ENCODE measurements around the gene TAS1R2.

The TAS1R2 gene

DNA sequence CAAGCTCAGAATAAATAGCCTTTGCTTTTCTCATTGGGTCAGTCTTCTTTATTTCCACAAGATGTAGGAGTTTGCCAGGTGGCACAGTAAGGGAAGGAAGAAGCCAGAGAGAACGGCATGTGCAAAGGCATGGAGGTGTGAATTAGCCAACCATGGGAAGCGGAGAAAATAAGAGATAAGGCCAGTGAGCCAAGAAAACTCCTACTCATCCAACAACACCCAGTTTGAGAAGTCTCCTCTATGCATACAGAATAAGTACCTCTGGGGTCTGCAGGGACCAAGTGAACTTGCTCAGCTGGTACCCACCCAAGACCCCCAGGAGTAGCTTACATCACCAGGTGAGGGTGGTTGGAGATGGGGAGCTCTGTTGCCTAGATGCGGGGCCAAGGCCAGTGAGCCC, 66.7 kb downstream of the TAS1R2 start:
- Histone ChIP-seq H3K27me3 (ENCODE audit: insufficient read depth, low read length) (no peaks in the 10 kb centered on the region), H3K27ac (ENCODE audit: low read length) (no peak overlapping the region), H3K4me3 (ENCODE audit: low read length) (no peak overlapping the region), H3K9me3 (ENCODE audit: insufficient read depth, low read depth, low read length) (no peaks in the 10 kb centered on the region), H3K4me1 (ENCODE audit: insufficient read depth, low read length) (peaks cover 4% of the 10 kb centered on the region; the same call in 1 of the 2 replicates), H3K9ac (ENCODE audit: low read depth, low read length) (no peak overlapping the region), H3K36me3 (ENCODE audit: insufficient read depth, low read depth, low read length) (no peaks in the 10 kb centered on the region)
